HG02885 (cell line): ENCODE measurements around the gene COL9A3.

Experiments
- ATAC-seq: cut with Tn5 transposase; IDR thresholded peaks from one replicate; pipeline ENCODE4 v1.9.1; 2021; ENCODE audit warnings: mild to moderate bottlenecking; ENCODE audit not compliant: unreplicated experiment, poor library complexity

COL9A3 gene

GRCh38 chr20:62816884-62817873 is at the start of gene COL9A3:
Gene COL9A3 (plus strand): TSS chr20:62817050. CDS start chr20:62817065, 15 bp downstream.
- ATAC-seq = no peak

- no peak for ATAC-seq
Observed at GRCh38 chr20:62768234-62768546, 48.7 kb upstream of the COL9A3 start.

- ATAC-seq = no peak
Observed at GRCh38 chr20:62768551-62769287, 48.1 kb upstream of the COL9A3 start.

GRCh38 chr20:62769346-62770071 is 47.3 kb upstream of the COL9A3 start:
- ATAC-seq = no peak

- no peak for ATAC-seq
Observed at GRCh38 chr20:62770111-62770910, 46.5 kb upstream of the COL9A3 start.

- ATAC-seq = no peak
Observed at GRCh38 chr20:62770916-62771315, 45.9 kb upstream of the COL9A3 start.

- ATAC-seq = no peak
Observed at GRCh38 chr20:62771396-62772102, 45.3 kb upstream of the COL9A3 start.

GRCh38 chr20:62772103-62772611 is 44.7 kb upstream of the COL9A3 start:
- ATAC-seq = no peak

GRCh38 chr20:62772619-62772989 is 44.2 kb upstream of the COL9A3 start:
- no peak for ATAC-seq

GRCh38 chr20:62772990-62773844 is 43.6 kb upstream of the COL9A3 start:
- no peak for ATAC-seq

- ATAC-seq = no peak
Observed at GRCh38 chr20:62773845-62774714, 42.8 kb upstream of the COL9A3 start.

GRCh38 chr20:62774762-62775161 is 42.1 kb upstream of the COL9A3 start:
- no peak for ATAC-seq

GRCh38 chr20:62775206-62775605 is 41.6 kb upstream of the COL9A3 start:
- no peak for ATAC-seq

- no peak for ATAC-seq
Observed at GRCh38 chr20:62776035-62776691, 40.7 kb upstream of the COL9A3 start.

GRCh38 chr20:62776692-62777527 is 39.9 kb upstream of the COL9A3 start:
- ATAC-seq = no peak

GRCh38 chr20:62777528-62777830 is 39.4 kb upstream of the COL9A3 start:
- no peak for ATAC-seq
